Endothelial cell of hepatic sinusoid (primary cell): ENCODE data around the gene ACTG1.

Experiments
- in situ Hi-C: cut with HindIII; loops from 2 replicates; pipeline ENCODE4 v1.10.0; 2017; ENCODE audit warnings: low sequenced_read_pairs

Gene ACTG1

GRCh38 chr17:81468111-81468769 lies 44.4 kb downstream of the ACTG1 start:
- in situ Hi-C loops, result no loop called here

DNA sequence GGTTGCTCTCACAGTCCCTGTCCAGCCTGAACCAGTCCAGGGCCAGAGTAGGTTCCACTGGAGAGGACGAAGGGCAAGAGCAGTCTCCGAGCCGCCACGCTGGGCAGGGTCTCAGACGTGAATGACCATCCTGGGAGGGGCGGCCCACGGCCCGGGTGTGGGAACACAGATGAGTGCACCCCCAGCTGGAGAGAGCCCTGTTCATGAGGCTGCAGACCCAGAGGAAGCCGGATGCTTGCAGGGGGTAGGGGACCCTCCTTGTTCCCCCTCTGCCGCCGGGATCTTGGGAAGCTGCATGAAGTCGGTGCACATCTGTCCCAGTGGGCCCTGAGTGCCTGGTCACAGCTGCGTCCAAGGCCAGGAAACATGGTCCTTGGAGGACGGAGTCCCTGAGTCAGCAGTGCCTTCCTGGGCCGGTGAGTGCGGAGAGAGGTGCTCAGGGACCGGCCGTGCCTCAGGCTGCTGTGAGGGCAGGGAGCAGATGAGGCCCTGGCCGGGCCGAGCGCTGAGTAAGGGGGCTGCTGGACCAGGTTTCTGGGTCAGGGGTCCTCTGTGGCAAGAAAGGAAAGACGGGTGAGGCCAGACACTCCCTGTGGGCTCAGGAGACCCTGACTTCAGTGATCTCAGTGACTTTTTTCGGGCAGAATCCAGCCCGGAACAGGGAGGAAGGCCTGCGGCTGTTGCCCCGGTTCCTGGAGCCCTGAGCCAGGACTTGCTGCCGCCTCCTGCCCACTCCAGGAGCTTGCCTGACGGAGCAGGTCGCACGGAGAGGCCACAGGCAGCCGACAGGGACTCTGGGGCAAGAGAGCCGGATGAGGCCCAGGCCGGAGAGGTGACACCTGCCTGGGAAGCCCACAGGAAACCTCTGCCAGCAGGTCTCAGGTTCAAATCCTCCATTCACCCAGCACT lies 45.8 kb downstream of the ACTG1 start:
- in situ Hi-C loops, result no loop called here

DNA sequence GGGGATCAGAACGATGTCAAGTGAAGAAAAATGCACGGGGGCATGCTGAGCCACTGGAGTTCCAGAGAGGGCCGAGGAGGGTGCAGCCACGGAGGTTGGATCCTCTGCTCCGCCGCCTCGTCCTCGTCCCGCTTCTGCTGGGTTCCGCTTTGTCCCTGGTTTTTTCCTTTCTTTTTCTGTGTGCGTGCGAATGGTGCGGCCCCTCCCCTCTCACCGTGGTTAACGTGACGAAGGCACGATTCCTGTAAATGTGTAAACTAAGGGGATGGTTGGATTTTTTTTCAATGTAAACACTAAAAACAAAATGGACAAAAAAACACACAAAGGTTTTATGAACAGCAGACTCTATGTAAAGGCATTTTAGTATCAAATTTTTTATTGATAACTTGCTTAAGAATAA lies 46.7 kb downstream of the ACTG1 start:
- in situ Hi-C loops, result no loop called here

DNA sequence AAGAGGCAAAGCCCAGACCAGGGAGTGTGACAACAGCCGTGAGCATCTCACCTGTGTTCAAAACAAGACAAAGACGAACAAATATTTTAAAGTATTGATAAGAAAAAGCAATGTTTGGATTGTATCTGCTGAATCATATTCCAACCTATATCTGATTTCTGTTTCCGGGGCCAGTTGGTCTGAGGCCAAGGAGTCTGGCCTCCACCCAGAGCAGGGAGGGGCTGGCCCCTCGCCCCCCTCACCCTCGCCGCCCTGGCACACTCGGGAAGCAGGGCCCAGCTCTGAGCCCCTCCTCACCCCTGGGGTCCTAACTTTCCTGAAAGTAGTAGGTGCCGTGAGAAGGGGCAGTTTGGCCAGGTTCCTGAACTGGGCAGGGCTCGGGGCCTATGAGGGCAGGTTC lies 48.0 kb downstream of the ACTG1 start:
- in situ Hi-C loops, result no loop called here

DNA sequence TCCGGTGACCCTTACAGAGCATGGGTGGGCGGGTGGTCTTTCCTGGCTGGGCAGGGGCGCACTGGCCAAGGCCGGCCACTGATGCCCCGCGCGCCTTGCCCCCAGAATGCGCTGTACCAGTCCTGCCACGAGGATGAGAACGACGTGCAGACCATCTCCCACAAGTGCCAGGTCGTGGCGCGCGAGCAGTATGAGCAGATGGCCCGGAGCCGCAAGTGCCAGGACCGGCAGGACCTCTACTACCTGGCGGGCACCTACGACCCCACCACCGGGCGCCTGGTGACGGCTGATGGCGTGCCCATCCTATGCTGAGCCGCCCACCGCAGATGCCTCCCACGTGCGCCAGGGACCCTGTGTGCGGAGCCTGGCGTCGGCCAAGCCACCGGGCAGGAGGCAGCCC lies 49.1 kb downstream of the ACTG1 start:
- in situ Hi-C loops, result no loop called here

DNA sequence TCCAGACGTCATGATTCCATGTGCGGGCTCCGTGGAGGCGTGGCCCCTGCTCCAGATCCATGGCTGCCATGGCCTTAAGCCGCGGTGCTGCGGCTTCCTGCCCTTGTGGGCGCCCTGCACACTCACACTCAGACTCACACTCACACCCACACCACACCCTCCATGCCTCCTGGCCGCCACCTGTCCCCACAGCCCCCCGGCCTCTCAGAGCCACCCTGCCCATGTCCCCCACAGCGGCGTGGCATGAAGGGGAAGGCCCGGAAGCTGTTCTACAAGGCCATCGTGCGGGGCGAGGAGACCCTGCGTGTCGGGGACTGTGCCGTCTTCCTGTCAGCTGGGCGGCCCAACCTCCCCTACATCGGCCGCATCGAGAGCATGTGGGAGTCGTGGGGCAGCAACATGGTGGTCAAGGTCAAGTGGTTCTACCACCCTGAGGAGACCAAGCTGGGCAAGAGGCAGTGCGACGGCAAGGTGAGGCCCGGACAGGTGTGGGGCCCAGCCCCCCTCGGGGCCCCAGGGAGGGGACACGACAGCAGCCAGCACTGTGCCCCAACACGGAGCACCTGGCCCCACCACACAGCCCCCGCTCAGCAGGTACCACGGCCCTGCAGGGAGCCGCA lies 50.0 kb downstream of the ACTG1 start:
- in situ Hi-C loops, result no loop called here

GRCh38 chr17:81461607-81462500 lies 50.7 kb downstream of the ACTG1 start:
- in situ Hi-C loops, result no loop called here

- in situ Hi-C loops, result no loop called here
Measured at GRCh38 chr17:81460856-81461460, 51.6 kb downstream of the ACTG1 start.
